ENCODE measurements around the gene PLPPR1.
"Not testable (repeated sequence)": the region's sequence is repeated elsewhere in the genome, so short reads cannot be mapped to it uniquely, and the experiment has no call there.

The PLPPR1 gene

GRCh38 chr9:101028346-101029314 is at the start of gene PLPPR1:
PLPPR1 (plus strand) TSS chr9:101028727.
- DNase-seq, result peak in 12 of 14 donors; percentile 39 to 87 (median 68)

- DNase-seq, result no peak
Measured at GRCh38 chr9:100989731-100990130, 38.8 kb upstream of the PLPPR1 start.

GRCh38 chr9:100990605-100991381 is 37.7 kb upstream of the PLPPR1 start:
- no peak for DNase-seq

- no peak for DNase-seq
Measured at GRCh38 chr9:100992632-100993031, 35.9 kb upstream of the PLPPR1 start.

- no peak for DNase-seq
Measured at GRCh38 chr9:100999906-101000544, 28.5 kb upstream of the PLPPR1 start.

- DNase-seq, result no peak
Measured at GRCh38 chr9:101005246-101005645, 23.3 kb upstream of the PLPPR1 start.

- DNase-seq, result no peak
Measured at GRCh38 chr9:101014566-101014965, 14.0 kb upstream of the PLPPR1 start.

- no peak for DNase-seq
Measured at GRCh38 chr9:101018467-101018866, 10.1 kb upstream of the PLPPR1 start.

- DNase-seq, result no peak
Measured at GRCh38 chr9:101022704-101023103, 5.8 kb upstream of the PLPPR1 start.

- DNase-seq, result no peak
Measured at GRCh38 chr9:101025940-101026339, 2.6 kb upstream of the PLPPR1 start.

- DNase-seq, result no peak
Measured at GRCh38 chr9:101026824-101027223, 1.7 kb upstream of the PLPPR1 start.

GRCh38 chr9:101027236-101027635 is 1.3 kb upstream of the PLPPR1 start:
- DNase-seq, result no peak

GRCh38 chr9:101027733-101028345 is 688 bp upstream of the PLPPR1 start:
- DNase-seq, result peak in 2 of 14 donors; percentile 29 to 51

GRCh38 chr9:101029315-101030085 is 973 bp downstream of the PLPPR1 start:
- no peak for DNase-seq

- no peak for DNase-seq
Measured at GRCh38 chr9:101030086-101030391, 1.5 kb downstream of the PLPPR1 start.

- DNase-seq, result no peak
Measured at GRCh38 chr9:101032426-101032825, 3.9 kb downstream of the PLPPR1 start.

GRCh38 chr9:101034222-101034621 is 5.7 kb downstream of the PLPPR1 start:
- no peak for DNase-seq

- DNase-seq, result no peak
Measured at GRCh38 chr9:101035098-101035497, 6.6 kb downstream of the PLPPR1 start.

GRCh38 chr9:101037430-101037829 is 8.9 kb downstream of the PLPPR1 start:
- no peak for DNase-seq

GRCh38 chr9:101038488-101038887 is 10.0 kb downstream of the PLPPR1 start:
- no peak for DNase-seq

GRCh38 chr9:101039581-101039980 is 11.1 kb downstream of the PLPPR1 start:
- not testable (repeated sequence) for DNase-seq
